H7 (cell line): ENCODE results near the gene KANK3. TPM values are rescaled to one million over a fixed set of nuclear protein-coding genes. Genes with fewer than 3 reads are reported as not detected.
"Not testable (repeated sequence)": the region's sequence is repeated elsewhere in the genome, so short reads cannot be mapped to it uniquely, and the experiment has no call there.

Experiments
- DNase-seq: peaks from one replicate; pipeline ENCODE4 v3.0.0; 2012
- H3K27me3 ChIP-seq: 2 replicates; pipeline ENCODE4 v1.6.0; 2011; ENCODE audit warnings: mild to moderate bottlenecking, low read length; ENCODE audit not compliant: control insufficient read depth, insufficient read depth
- H3K36me3 ChIP-seq: replicated peaks from 2 replicates; pipeline ENCODE4 v1.5.1; 2011; ENCODE audit warnings: low read length; ENCODE audit not compliant: control insufficient read depth, insufficient read depth
- H3K4me3 ChIP-seq: 2 replicates; pipeline ENCODE4 v1.5.1; 2011; ENCODE audit warnings: low read depth, mild to moderate bottlenecking, control low read depth, low read length, moderate library complexity; ENCODE audit not compliant: insufficient read depth
- total RNA-seq: library from RNA; depleted of rRNA; stranded (reverse); fragments of >200 nt; shearing (Covaris generic); gene quantifications from 2 replicates; pipeline ENCODE4 v1.2.3, GENCODE V29; 2014; rRNA removed

The KANK3 gene
- 1.2 and 7.3 TPM in 2 replicates for total RNA-seq

- no peaks in the 10 kb centered on the region for H3K36me3 ChIP-seq
- DNase-seq: peak; percentile 100
- peaks cover 12% of the 10 kb centered on the region; the same call in 1 of the 2 replicates for H3K27me3 ChIP-seq
- H3K4me3 ChIP-seq: peak within 1 kb of the TSS; percentile 81
Observed at GRCh38 chr19:8342684-8343482, at the start of gene KANK3. TSS of gene KANK3 (minus strand) at chr19:8343262. CDS start at chr19:8337828, 5,434 bp downstream.

- Histone ChIP-seq H3K4me3 (no peak overlapping the region), H3K36me3 (no peaks in the 10 kb centered on the region), H3K27me3 (no peaks in the 10 kb centered on the region)
- DNase-seq: no peak
Observed at GRCh38 chr19:8392017-8392591, 49.0 kb upstream of the KANK3 start.

GRCh38 chr19:8391198-8392016 is 48.3 kb upstream of the KANK3 start:
- Histone ChIP-seq H3K36me3 (no peaks in the 10 kb centered on the region), H3K27me3 (no peaks in the 10 kb centered on the region), H3K4me3 (no peak overlapping the region)
- no peak for DNase-seq

- Histone ChIP-seq H3K36me3 (no peaks in the 10 kb centered on the region), H3K4me3 (peak overlapping the region; percentile 76), H3K27me3 (no peaks in the 10 kb centered on the region)
- peak; percentile 99 for DNase-seq
Observed at GRCh38 chr19:8390617-8390981, 47.5 kb upstream of the KANK3 start.

DNA sequence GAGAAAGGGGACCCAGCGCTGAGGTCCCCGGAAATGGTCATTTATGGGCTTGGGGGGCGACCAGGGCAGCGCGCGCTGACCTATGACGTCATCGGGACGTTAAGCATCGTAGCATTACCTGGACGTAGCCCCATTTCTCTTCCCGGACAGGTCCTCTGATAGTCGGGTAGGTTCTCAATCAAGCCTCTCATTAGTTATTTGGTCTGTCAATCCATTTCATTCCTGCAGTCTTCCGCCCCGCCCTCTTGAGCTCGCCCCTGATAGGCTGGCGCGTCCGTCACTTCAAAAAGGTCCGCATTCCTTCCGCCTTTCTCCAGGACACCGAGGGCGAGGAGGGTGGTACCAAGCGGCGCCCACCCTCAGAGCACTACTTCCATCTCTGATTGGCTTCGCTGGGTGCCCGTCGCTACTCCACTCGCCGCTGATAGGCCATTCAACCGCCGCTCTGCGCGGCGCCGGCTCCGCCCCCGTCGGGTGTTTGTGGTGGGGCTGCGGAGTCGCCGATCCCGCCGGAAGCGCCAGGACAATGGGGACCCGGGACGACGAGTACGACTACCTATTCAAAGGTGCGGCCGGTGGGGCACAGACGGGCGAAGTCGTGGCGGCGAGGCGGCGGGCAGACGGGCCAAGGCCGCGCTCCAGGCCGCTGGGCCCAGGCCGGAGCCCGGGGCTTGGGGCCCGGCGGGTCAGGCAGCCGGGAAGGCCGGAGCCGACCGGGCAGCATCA is 47.0 kb upstream of the KANK3 start, which contains the start of gene RAB11B:
Gene RAB11B (plus strand): TSS at position 470 of the 726 bp plus-strand sequence. CDS start 57 bp downstream, at position 527.
- peak within 1 kb of the TSS; percentile 76 for H3K4me3 ChIP-seq
- H3K36me3 ChIP-seq: no peaks in the 10 kb centered on the region
- no peaks in the 10 kb centered on the region for H3K27me3 ChIP-seq
- DNase-seq: peak; percentile 98

DNA sequence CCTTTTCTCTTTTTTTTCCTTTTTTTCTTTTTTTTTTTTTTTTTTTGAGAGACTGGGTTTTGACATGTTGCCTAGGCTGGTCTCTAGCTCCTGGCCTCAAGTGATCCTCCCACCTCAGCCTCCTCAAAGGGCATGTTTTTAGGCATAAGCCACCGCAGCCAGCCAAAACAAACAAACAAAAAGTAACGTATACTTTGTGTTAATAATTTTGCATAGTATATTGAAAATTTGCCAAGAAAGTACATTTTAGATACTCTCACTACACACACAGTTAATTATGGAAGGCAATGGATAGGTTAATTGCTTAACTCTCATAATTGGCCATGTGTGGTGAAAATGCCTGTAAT is 45.5 kb upstream of the KANK3 start:
- Histone ChIP-seq H3K27me3 (no peaks in the 10 kb centered on the region), H3K36me3 (no peaks in the 10 kb centered on the region), H3K4me3 (no peak overlapping the region)
- DNase-seq: no peak

DNA sequence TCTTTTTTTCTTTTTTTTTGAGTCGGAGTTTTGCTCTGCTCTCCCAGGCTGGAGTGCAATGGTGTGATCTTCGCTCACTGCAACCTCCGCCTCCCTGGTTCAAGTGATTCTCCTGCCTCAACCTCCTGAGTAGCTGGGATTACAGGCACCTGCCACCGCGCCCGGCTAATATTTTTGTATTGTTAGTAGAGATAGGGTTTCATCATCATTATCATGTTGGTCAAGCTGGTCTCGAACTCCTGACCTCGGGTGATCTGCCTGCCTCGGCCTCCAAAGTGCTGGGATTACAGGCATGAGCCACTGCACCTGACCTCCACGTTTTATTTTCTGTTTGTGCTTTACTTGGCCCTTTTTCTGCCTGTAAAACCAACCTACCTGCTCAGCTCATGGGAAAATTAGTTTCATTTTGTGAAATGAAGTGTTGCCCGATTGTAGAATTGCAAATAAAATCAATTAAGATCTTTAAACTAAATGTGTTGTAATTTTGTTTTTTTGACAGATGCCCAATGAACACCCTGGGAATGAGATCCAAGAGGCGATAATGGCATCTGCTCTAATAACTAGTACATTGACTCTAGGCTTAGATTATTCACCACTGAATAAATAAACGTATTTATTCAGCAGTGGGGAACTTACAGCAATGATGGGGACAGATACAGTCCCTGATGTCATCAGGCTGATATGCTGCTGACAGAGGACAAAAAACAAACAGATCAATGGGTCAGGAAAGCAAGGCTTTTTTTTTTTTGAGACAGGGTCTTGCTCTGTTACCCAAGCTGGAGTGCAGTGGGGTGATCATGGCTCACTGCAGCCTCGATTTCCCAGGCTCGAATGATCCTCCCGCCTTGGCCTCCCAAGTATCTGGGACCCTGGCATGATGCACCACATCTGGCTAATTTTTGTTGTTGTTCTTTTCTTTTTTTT is 44.9 kb upstream of the KANK3 start:
- Histone ChIP-seq H3K27me3 (no peaks in the 10 kb centered on the region), H3K36me3 (no peaks in the 10 kb centered on the region)

DNA sequence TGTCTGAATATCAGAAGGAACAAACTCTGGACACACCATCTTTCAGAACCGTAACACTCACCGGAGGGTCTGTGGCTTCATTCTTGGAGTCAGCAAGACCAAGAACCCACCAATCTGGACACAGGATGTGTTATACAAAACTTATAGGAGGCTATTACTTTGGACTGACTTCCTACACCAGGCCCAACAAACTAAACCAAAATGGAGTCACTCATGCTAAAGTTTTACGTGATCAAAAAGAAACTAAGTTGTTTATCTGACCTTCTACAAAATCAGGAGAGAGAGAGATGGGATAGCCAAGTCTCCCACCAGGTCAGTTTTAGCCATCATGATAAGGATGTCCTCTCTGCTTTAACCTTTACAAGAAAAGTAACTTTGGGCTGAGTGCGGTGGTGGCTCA is 43.9 kb upstream of the KANK3 start:
- no peaks in the 10 kb centered on the region for H3K36me3 ChIP-seq
- no peak for DNase-seq
- no peak overlapping the region for H3K4me3 ChIP-seq
- H3K27me3 ChIP-seq: no peaks in the 10 kb centered on the region

More for the DNA sequence above, 44.9 kb upstream of the KANK3 start:
- DNase-seq: no peak
- H3K4me3 ChIP-seq: no peak overlapping the region

GRCh38 chr19:8386419-8386818 is 43.4 kb upstream of the KANK3 start:
- H3K27me3 ChIP-seq, H3K4me3 ChIP-seq: not testable (repeated sequence)

DNA sequence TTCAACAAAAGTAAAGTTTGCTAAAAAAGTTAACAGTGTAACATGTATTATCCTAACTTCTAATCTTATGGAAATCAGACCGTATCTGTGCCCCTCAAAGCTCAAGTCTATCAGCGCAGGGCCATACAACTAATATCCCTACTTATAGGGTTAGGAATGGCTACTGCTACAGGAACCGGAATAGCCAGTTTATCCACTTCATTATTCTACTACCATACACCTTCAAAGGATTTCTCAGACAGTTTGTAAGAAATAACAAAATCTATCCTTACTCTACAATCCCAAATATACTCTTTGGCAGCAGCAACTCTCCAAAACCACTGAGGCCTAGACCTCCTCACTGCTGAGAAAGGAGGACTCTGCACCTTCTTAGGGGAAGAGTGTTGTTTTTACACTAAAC is 42.5 kb upstream of the KANK3 start:
- not testable (repeated sequence) for H3K4me3 ChIP-seq, DNase-seq, H3K27me3 ChIP-seq, H3K36me3 ChIP-seq

More at GRCh38 chr19:8386419-8386818, 43.4 kb upstream of the KANK3 start:
- not testable (repeated sequence) for DNase-seq, H3K36me3 ChIP-seq

GRCh38 chr19:8385103-8385502 is 42.0 kb upstream of the KANK3 start:
- not testable (repeated sequence) for H3K27me3 ChIP-seq, H3K4me3 ChIP-seq, DNase-seq, H3K36me3 ChIP-seq

GRCh38 chr19:8384569-8384968 is 41.5 kb upstream of the KANK3 start:
- H3K36me3 ChIP-seq, DNase-seq, H3K4me3 ChIP-seq, H3K27me3 ChIP-seq: not testable (repeated sequence)

DNA sequence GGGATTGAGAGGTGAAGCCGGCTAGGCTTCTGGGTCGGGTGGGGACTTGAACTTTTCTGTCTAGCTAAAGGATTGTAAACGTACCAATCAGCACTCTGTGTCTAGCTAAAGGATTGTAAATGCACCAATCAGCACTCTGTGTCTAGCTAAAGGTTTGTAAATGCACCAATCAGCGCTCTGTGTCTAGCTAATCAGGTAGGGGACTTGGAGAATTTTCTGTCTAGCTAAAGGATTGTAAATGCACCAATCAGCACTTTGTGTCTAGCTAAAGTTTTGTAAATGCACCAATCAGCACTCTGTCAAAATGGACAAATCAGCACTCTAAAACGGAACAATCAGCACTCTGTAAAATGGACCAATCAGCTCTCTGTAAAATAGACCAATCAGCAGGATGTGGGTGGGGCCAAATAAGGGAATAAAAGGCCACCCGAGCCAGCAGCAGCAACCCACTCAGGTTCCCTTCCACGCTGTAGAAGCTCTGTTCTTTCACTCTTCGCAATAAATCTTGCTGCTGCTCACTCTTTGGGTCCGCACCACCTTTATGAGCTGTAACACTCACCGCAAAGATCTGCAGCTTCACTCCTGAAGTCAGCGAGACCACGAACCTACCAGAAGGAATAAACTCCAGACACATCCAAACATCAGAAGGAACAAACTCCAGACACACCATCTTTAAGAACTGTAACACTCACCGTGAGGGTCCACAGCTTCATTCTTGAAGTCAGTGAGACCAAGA is 36.3 kb upstream of the KANK3 start:
- not testable (repeated sequence) for H3K27me3 ChIP-seq, DNase-seq, H3K36me3 ChIP-seq, H3K4me3 ChIP-seq
